Measurements from ENCODE around the gene ADGRG3. TPM values are rescaled to one million over a fixed set of nuclear protein-coding genes. Genes with fewer than 3 reads are reported as not detected.
A peak's percentile ranks its signal among the peaks of the same experiment; 100 is the strongest.

The ADGRG3 gene
- total and polyA plus RNA-seq, 9 of the 15 experiments (the other 6 are each of a cell fraction or from before 2014, with no cell fraction given): 0.09 to 0.52 (median 0.14) TPM; not detected in 3

DNA sequence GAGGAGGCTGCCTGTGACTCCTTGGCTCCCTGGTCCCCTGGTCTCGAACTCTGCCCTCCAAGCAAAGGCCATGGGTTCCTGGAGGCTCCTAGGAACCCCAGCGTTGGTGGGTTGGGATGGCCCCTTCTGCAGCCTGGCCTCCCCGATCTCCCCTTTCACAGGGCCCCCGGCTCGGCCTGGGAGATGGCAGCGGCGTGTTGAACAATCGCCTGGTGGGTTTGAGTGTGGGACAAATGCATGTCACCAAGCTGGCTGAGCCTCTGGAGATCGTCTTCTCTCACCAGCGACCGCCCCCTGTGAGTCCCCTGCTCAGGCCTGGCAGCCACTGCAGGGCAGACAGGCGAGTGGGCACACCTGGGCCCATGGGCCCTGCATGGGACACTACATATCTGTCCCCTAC lies 10.9 kb downstream of the ADGRG3 start:
- no peak overlapping the region for H3K27ac ChIP-seq (ENCODE audit: extremely low read depth, low read depth, low read length)
- DNase-seq (ENCODE audit: extremely low read depth in 1 of 4, low spot score in 3 of 4) (no peak), ATAC-seq (no peak), FAIRE-seq (no peak)
- WGBS (ENCODE audit: insufficient coverage, low coverage, missing lambda C conversion rate): 69% methylated on average over 12 of the region's 12 CpGs
- H3K9me1 ChIP-seq (ENCODE audit: control insufficient read depth, insufficient read depth, low read length): no peaks in the 10 kb centered on the region
- H3K4me1 ChIP-seq (replicated peaks in 1 of 2; ENCODE audit: control insufficient read depth in 2 of 2, insufficient read depth in 2 of 2, low read length in 2 of 2): peaks cover 24 to 44% of the 10 kb centered on the region in 2 experiments
- no peak overlapping the region for H3K4me3 ChIP-seq
- peak overlapping the region in 1 of 2 experiments; percentile 43; a peak in 1 of 4 replicates for H3K9ac ChIP-seq (ENCODE audit: insufficient read depth in 1 of 2, low read depth in 2 of 2, low read length in 2 of 2)
- intact Hi-C loops (cut with micrococcal nuclease): no loop called here
- BruUV-seq (replicated peaks): no TSS peak
- no peaks in the 10 kb centered on the region for H3K27me3 ChIP-seq (ENCODE audit: control insufficient read depth in 2 of 2, insufficient read depth in 2 of 2, low read length in 2 of 2)
- no peak overlapping the region for H2AFZ ChIP-seq (ENCODE audit: low read depth, low read length)
- no peaks in the 10 kb centered on the region for H3K79me2 ChIP-seq (ENCODE audit: control insufficient read depth, insufficient read depth, low read length)
- no peaks in the 10 kb centered on the region for H4K20me1 ChIP-seq (replicated peaks; ENCODE audit: control insufficient read depth, insufficient read depth, low read length)
- TF ChIP-seq ZNF124 (CRISPR knock-in tag; IDR thresholded peaks at IDR 0.05): no peak
- no peak for TF ChIP-seq HDGF (IDR thresholded peaks at IDR 0.05)
- TF ChIP-seq STAT5A (IDR thresholded peaks at IDR 0.05; ENCODE audit: borderline replicate concordance, low read length): no peak
- no peak for TF ChIP-seq CBX2 (IDR thresholded peaks at IDR 0.05; ENCODE audit: insufficient read depth, low read length, poor library complexity, severe bottlenecking)
- TF ChIP-seq ZNF79 (CRISPR knock-in tag; IDR thresholded peaks at IDR 0.05; ENCODE audit: low read depth): no peak
- TF ChIP-seq, protein P1, sequence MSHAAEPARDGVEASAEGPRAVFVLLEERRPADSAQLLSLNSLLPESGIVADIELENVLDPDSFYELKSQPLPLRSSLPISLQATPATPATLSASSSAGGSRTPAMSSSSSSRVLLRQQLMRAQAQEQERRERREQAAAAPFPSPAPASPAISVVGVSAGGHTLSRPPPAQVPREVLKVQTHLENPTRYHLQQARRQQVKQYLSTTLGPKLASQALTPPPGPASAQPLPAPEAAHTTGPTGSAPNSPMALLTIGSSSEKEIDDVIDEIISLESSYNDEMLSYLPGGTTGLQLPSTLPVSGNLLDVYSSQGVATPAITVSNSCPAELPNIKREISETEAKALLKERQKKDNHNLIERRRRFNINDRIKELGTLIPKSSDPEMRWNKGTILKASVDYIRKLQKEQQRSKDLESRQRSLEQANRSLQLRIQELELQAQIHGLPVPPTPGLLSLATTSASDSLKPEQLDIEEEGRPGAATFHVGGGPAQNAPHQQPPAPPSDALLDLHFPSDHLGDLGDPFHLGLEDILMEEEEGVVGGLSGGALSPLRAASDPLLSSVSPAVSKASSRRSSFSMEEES (CRISPR knock-in tag; IDR thresholded peaks at IDR 0.05): no peak
- TF ChIP-seq ESRRB (CRISPR knock-in tag; IDR thresholded peaks at IDR 0.05; ENCODE audit: borderline replicate concordance): no peak
- no peak for TF ChIP-seq MCM2 (IDR thresholded peaks at IDR 0.05; ENCODE audit: low read depth)
- TF ChIP-seq ILK (tag; IDR thresholded peaks at IDR 0.05; ENCODE audit: borderline replicate concordance, low read depth): no peak
- TF ChIP-seq MCM7 (IDR thresholded peaks at IDR 0.05): no peak
- TF ChIP-seq SNRNP70 (optimal IDR thresholded peaks at IDR 0.05; ENCODE audit: low read depth, low read length): no peak
- TF ChIP-seq, protein P2, sequence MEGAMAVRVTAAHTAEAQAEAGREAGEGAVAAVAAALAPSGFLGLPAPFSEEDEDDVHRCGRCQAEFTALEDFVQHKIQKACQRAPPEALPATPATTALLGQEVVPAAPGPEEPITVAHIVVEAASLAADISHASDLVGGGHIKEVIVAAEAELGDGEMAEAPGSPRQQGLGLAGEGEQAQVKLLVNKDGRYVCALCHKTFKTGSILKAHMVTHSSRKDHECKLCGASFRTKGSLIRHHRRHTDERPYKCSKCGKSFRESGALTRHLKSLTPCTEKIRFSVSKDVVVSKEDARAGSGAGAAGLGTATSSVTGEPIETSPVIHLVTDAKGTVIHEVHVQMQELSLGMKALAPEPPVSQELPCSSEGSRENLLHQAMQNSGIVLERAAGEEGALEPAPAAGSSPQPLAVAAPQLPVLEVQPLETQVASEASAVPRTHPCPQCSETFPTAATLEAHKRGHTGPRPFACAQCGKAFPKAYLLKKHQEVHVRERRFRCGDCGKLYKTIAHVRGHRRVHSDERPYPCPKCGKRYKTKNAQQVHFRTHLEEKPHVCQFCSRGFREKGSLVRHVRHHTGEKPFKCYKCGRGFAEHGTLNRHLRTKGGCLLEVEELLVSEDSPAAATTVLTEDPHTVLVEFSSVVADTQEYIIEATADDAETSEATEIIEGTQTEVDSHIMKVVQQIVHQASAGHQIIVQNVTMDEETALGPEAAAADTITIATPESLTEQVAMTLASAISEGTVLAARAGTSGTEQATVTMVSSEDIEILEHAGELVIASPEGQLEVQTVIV (CRISPR knock-in tag; IDR thresholded peaks at IDR 0.05; ENCODE audit: borderline replicate concordance): no peak
- TF ChIP-seq ZNF23 (CRISPR knock-in tag; IDR thresholded peaks at IDR 0.05): no peak
- TF ChIP-seq ZNF146 (CRISPR knock-in tag; IDR thresholded peaks at IDR 0.05; ENCODE audit: unreplicated experiment): no peak
- TF ChIP-seq PHF20 (IDR thresholded peaks at IDR 0.05; ENCODE audit: partially characterized antibody): no peak
- TF ChIP-seq, protein P3, sequence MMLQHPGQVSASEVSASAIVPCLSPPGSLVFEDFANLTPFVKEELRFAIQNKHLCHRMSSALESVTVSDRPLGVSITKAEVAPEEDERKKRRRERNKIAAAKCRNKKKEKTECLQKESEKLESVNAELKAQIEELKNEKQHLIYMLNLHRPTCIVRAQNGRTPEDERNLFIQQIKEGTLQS (IDR thresholded peaks at IDR 0.05): no peak
- TF ChIP-seq, protein P3 (CRISPR knock-in tag; conservative IDR thresholded peaks at IDR 0.05): no peak
- in situ Hi-C loops (cut with MboI): no loop called here
- POLR2A ChIA-PET: no interaction called here
- no peak overlapping the region for H3K4me2 ChIP-seq (ENCODE audit: insufficient read depth, low read length)
- no peaks in the 10 kb centered on the region for H3K36me3 ChIP-seq (ENCODE audit: control insufficient read depth, insufficient read depth, low read length)
- no peaks in the 10 kb centered on the region for H3K9me3 ChIP-seq (replicated peaks; ENCODE audit: control insufficient read depth, insufficient read depth, low read depth, low read length)
- CTCF ChIA-PET (ENCODE audit: low intra/inter-chr PET ratio): no interaction called here
